NCI-H69 (cell line): ENCODE data around the gene SMIM44.
"Not testable (repeated sequence)": the region's sequence is repeated elsewhere in the genome, so short reads cannot be mapped to it uniquely, and the experiment has no call there.

Source experiments
- DNase-seq: peaks from one replicate; lab custom pipeline; 2025; lab: John Stamatoyannopoulos, UW

Gene SMIM44

GRCh38 chr19:3517638-3518037, 34.4 kb upstream of the SMIM44 start:
- DNase-seq: no peak

DNA sequence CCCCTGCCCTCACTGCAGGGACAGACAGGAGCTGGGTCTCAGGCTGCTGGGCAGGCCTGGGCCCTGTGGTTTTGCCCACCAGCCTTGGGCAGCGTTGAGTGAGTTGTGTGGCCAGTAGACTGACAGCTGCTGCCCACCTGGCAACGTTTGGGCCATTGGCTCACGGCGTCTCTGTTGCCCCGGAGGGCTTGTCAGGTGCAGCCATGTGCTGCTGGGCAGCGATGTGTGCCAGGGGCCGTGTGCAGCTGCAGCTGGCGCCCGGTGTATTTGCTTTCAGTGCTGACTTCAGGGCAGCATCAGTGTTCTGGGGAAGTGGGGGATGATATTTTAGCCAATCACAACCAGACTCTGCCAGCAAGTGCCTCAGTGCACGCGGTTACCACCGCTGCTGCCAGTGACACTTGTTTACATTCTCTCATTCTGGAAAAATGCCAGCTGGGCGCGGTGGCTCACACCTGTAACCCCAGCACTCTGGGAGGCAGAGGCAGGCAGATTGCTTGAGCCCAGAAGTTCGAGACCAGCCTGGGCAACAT, 33.5 kb upstream of the SMIM44 start:
- DNase-seq: peak; percentile 99

DNA sequence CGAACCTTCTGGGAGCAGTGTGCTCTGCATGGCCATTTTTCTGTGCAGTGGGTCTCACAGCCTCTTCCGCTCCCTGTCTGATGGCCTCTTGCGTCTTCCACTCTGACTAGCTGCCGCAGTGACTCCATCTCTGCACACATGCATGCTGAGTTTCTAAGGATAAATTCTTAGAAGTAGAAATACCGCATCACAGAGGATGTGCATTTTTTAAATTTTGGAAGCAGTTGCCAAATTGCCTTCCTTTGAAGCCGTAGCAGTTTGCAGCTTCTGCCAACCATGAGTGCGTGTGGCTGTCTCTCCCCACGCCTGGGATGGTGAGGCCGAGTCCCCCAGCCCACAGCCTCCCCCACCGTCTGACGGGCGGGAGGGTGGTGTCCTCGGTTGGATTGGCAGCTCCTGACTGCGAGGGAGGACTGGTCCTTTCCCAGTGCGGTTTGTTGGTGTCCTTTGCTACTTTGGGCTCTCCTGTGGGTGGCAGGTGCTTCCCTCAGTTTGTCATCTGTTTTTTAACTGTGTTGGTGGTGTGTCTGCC, 32.7 kb upstream of the SMIM44 start:
- no peak for DNase-seq

GRCh38 chr19:3514930-3515329, 31.7 kb upstream of the SMIM44 start:
- DNase-seq: no peak

GRCh38 chr19:3513229-3514140, 30.2 kb upstream of the SMIM44 start:
- no peak for DNase-seq

DNA sequence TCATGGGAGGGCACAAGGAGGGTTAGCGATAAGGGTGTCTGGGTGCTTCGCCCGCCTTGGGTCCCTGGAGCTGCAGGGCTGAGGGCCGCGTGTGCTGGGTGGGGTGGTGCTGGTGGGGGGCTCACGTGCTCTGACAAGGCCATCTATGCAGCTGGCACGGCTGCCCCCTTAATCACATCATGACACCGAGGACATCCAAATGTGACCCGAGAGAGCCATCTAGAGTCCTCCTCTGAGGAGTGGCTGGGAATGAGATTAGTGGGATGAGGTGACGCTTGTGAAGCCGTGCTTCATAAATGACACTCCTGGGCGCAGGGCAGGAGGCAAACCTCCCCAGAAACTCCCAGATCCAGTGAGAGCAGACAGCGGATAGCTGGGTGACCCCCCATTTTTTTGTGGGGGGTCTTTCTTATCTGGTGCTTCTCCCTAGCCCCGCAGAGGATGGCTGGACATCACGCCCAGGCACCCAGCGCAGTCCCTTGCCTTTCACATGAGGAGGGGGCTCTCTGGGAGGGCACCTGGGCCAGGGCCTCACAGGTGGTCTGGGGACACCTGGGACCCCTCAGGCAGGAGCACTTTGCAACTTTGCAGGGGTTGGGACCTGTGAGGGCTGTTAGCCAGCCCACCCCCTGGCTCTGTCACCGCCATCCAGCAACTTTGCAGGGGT, 29.5 kb upstream of the SMIM44 start:
- DNase-seq: no peak

DNA sequence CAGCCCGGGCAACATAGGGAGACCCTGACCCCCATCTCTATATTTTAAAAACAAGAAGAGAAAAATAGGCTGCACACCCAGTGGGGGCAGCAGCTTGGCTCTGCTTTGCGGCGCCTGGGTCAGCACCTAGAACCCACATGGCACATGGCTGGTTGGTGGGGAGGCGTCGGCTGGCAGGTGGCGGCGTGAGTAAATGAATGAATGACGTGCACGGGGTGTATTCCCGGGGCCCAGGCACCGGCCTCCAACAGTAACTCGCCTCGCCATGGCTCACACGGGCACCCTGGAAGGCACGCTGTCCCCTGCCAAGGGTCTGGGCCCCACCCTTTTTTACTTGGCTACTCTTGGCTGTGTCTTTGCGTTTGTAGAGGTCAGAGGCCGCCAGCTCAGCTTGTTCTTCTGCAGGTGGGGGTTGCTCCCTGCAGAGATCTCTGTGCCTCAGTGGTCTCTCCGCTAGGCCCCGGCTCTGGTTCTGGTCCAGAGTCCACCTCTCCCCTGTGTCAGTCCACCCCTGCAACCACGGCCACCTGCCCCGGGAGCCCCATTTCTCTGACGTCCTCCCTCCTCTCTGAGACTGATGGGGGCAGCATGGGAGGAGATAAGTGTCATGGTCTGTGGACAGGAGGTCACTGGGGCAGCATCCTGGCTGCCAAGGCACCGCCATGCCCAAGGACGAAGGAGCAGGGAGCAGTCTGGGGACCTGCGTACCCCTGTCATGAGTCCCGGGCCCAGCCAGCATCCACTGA, 28.4 kb upstream of the SMIM44 start:
- no peak for DNase-seq

GRCh38 chr19:3510727-3511126, 27.5 kb upstream of the SMIM44 start:
- no peak for DNase-seq

DNA sequence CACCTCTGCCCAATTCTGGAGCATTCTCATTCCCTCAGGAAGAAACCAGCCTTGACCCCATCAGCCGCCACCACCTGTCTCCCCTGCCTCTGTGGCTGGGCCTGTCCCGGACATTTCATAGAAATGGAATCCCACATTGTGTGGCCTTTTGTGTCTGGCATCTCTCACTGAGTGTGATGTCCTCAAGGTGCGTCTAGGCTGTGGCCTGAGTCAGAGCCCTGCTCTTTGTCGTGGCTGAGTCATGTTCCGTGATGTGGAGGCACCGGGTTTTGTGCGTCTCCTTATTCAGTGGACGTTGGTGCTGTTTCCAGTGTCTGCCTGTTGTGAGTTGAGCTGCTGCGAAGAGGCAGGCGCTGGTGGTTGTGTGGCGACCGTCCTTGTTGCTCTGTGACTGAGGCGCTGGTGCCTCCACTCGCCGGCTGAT, 26.3 kb upstream of the SMIM44 start:
- no peak for DNase-seq

DNA sequence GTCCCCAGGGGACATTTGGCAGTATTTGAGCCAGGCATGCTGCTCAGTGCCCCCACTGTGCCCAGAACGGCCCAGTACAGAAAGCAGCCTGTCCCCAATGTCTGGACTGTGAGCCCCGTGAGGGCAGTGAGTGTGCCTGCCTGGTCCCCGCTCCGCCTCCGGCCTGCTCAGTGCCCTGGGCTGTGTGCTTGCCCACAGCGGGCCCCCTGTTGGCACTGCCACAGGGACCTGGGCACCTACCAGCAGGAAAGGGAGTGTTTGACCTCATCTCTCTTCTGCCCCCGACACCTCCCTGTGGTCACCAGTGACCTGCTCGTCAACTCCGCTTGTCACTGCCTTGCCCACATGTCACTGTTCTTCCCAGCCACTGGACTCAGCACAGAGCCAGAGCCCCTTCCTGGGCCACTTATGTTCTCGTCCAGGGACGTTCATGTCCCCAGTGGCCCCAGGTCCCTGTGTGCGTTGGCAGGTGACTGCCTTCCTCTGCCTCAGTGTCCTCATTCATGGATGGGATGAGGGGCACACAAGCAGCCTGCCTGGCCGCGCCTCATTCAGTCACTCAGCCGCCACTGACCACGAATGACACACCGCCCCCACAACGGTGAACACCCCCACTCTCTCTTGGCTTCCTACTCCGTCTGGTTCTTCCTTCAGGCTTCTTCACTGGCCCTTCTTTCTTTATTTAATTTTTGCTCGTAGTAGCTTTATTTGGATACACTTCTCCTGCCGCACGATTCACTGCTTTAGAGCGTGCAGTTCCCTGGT, 25.7 kb upstream of the SMIM44 start:
- no peak for DNase-seq

DNA sequence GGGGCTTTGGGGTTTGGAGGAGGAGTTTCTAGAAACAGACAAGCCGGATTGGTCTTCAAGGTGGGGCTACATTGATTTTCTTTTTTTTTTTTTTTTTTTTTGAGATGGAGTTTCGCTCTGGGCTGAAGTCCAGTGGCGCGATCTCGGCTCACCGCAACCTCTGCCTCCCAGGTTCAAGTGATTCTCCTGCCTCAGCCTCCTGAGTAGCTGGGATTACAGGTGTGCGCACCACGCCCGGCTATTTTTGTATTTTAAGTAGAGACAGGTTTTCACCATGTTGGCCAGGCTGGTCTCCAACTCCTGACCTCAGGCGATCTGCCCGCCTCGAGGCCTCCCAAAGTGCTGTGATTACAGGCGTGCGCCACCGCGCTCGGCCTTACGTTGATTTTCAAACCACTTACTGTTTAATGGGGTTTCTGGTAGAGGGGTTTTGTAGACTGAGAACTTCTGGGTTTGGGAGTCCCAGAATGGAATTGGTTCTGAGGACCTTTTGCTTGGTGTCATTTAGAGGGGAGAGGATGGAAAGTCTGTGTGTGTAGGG, 24.9 kb upstream of the SMIM44 start:
- DNase-seq: not testable (repeated sequence)

- DNase-seq: peak; percentile 60
Measured at GRCh38 chr19:3507371-3508120, 24.3 kb upstream of the SMIM44 start.

DNA sequence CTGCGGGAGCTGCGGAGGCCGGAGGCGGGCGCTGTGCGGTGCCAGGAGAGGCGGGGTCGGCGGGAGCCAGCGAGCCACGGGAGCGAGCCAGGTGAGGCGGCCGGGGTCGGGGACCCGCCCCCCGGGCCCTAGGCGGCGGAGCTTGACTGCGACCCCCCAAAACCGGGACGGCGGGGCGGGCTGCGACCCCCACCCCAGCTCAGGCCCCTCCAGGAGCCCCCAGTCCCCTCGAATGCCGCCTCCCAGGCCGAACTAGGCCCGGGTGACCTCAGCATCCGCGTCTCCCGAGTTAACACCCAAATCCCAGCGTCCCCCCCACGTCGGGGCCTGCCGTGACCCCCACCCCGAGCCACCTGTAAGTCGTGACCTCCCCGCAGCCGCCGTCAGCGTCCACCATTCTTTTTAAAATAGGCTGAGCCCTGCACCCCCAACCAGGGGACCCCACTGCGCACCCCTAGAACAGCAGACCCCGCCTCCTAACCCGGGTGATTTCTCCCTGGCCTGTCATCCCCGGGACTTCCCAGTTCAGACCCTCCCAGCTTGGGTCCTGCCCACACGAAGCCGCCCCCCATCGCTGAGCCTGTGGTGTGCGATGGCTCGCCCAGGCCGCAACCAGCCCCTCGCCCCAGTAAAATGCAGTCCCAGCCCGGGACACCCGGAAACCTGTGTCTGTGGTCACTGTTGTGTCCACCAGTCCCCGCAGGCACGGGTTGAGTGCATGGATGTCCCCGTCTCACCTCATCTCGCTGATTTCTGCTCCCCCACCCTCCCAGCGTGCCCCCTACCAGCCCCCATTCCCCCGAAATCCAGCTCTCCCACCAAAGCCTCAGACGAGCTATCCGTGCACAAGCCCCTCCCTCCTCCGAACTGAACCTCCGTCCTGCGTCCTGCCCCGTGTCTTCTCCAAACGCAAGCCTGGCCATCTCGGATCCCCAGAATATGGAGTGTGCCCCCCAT, 23.4 kb upstream of the SMIM44 start:
- peak; percentile 47 for DNase-seq

- peak; percentile 100 for DNase-seq
Measured at GRCh38 chr19:3505598-3506383, 22.6 kb upstream of the SMIM44 start, which contains the start of gene FZR1. FZR1 (plus strand) TSS chr19:3506311; CDS start chr19:3522990, 16,679 bp downstream.

DNA sequence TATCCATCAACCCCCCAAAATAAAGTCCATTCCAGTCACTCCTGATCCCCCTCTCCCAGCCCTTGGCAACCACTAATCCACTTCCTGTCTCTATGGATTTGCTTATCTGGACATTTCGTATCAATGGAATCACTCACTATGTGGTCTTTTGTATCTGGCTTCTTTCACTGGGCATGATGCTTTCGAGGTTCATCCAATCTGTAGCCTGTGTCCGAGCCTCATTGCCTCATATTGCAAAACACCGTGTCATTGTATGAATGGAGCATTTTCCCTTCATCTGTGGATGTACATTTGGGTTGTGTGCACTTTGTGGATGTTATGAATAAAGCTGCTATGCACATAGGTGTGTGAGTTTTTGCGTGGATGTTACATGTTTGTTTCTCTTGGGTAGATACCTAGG, 21.5 kb upstream of the SMIM44 start:
- no peak for DNase-seq

- no peak for DNase-seq
Measured at GRCh38 chr19:3503036-3503572, 19.9 kb upstream of the SMIM44 start.

GRCh38 chr19:3501780-3502179, 18.5 kb upstream of the SMIM44 start:
- no peak for DNase-seq
